ENCODE data around the gene ZNF275.

DNA sequence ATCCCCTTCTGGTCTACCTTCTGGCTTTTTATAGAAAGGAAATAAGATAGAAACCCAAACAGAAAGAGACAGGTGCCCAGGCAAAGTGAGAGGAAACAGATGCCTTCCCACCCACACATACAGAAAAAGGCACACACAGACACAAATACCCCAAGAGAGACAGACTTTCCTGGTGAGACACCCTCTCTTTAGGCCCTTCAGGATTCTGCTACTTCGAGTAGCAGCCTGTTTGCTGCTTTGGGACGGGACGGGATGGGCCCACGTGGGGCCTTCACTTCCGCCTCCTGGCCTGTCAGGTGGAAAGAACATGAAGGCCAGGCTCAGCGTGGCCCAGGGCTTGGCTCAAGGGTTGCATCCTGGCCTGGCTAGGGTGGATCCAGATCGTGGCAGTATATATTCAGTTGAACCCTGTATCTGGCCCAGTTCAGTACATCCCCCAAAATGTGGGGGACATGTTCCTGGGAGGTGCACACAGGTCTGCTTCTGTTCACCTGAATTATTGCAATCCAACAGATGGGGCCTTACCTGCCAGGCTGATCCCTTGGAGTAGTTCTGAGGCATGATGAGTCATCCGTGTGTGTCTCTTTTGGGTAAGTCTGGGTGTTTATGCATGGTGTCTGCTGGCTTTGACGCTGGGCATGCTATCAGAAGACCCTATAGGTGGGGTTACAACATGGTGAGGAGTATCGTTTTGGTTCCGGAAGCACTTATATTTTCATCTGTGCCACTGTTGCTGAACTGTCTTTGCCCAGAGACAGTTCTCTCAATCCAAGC, 2.4 kb downstream of the ZNF275 start:
- TF ChIP-seq CTCF (IDR thresholded peaks at IDR 0.05), result no peak
- TF ChIP-seq POLR2A (IDR thresholded peaks at IDR 0.05), result no peak
- TF ChIP-seq POLR2AphosphoS5 (IDR thresholded peaks at IDR 0.05; ENCODE audit: insufficient read depth in 1 of 2, low read depth in 1 of 2), result no peak
